Measurements from ENCODE around the gene CD200R1L.
"Not testable (repeated sequence)": the region's sequence is repeated elsewhere in the genome, so short reads cannot be mapped to it uniquely, and the experiment has no call there.

Gene CD200R1L, protein sequence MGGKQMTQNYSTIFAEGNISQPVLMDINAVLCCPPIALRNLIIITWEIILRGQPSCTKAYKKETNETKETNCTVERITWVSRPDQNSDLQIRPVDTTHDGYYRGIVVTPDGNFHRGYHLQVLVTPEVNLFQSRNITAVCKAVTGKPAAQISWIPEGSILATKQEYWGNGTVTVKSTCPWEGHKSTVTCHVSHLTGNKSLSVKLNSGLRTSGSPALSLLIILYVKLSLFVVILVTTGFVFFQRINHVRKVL

DNA sequence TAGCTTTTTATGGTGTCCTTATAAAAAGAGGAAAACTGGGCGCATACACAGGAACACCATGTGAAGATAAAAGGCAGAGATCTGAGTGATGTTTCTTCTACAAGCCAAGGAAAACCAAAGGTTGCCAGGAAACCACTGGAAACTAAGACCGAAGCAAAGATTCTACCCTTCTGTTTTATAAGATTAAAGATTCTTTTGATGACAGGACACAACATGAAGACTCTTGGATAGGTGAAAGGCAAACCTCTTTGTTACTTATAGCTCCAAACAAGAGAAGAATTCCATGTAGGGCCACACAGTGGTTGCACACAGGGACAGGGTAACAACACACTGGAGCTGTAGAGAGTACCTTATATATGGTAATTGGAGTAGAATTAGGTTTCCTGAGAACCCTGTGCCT lies at the start of gene CD200R1L:
CD200R1L (minus strand) TSS at position 101 of the 400 bp plus-strand sequence. CDS start 17,497 bp downstream, outside the sequence.
- no peak for DNase-seq

DNA sequence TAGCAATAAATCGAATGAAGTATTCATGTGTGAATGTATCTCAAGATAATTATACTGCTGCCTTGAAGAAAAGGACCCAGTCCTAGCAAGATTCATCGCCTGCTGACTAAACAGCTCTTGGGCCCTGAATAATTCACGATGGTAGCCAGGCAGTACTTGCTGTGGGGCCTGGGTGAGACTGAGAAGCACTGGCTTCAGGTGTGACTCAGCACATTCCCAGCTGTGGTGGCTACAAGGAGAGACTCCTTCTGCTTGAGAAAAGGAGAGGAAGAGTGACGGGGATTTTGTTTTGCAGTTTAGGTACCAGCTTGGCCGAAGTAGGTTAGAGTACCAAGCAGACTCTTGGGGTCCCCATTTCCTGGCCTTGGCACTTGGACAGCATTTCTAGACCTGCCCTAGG lies 47.6 kb upstream of the CD200R1L start:
- no peak for DNase-seq

DNA sequence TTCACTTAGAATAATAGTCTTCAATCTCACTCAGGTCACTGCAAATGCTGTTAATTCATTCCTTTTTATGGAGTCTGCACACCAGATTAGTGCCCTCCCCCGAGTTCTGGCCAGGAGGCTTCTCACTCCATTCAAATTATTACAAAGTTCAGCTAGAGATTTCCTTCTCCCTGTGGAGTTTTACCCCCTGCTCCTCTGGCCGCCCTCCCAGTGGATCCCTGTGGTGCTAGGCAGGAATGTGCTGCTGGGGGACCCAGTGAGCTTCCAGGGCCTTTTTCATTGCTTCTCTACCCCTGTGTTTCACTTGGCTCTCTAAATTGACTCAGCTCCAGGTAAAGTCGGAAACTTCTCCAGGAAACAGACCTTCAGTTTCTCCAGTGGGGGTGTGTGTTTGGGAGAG lies 42.7 kb upstream of the CD200R1L start:
- DNase-seq = no peak

DNA sequence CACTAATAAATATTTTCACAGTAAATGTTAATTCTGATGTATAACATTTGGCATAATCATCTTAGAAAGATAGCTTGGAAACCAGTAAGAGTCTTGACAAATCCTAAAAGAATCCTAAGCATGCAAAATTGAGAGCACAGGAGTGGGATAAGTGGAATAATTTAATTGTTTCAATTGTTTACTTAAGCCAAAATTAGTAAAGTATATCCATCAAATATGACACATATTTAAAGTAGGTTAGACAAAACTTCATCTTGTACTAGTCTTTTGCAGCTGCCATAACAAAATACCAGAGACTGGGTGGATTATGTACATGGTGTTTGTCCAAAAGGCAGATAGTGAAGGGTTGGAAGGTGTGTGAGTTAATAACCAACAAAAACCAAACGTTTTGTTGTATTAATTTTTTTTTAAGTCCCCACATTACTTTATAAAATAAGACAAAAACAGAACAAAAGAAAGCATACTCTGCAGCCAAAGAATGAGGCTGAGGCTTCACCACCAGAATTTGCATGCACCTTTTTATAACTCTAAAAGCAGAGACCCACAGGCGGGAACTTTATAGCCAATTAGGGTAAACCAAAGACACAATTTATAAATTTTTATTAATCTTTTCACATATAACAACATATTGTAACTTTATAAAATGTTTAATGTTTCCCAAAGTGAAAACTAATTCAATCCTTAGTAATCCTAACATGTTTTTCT lies 41.9 kb upstream of the CD200R1L start:
- DNase-seq = no peak

DNA sequence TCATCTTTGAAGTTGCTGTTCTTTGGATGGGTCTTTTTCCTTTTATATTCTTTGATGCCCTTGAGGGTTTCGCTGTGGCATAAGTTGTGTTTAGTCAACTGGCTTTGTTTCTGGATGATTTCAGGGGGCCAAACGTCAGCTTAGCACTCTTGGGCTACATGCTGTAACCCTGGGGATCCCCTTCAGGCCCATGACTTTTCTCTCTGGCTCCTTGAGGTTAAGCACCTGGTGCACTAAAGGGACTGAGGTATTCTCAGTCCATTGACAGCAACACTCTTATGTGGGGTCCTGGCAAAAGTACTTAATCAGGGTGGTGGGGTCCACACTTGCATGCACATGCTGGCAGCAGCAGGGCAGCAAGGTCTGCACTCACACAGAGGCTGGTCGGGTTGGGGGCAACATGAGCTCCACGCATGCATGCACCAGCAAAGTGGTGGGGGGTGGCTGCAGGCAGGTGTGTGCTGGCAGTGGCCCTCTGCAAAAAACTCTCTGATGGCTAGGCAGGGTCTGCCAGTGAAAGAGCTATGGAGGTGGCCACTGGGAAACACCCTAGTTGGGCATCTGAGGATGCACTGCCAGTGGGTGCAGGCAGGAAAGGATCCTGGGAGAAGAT lies 38.1 kb upstream of the CD200R1L start:
- DNase-seq = no peak

DNA sequence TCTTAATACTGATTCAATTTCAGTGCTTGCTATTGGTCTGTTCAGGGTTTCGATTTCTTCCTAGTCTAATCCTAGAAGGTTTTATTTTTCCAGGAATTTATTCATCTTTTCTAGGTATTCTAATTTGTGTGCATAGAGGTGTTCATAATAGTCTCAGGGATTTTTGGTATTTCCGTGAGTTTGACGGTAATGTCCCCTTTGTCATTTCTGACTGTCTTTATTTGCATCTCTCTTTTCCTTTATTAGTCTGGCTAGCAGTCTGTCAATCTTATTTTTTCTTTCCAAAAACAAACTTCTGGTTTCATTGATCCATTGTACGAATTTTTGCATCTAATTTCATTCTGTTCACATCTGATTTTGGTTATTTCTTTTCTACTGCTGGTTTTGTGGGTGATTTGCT lies 35.2 kb upstream of the CD200R1L start:
- no peak for DNase-seq

DNA sequence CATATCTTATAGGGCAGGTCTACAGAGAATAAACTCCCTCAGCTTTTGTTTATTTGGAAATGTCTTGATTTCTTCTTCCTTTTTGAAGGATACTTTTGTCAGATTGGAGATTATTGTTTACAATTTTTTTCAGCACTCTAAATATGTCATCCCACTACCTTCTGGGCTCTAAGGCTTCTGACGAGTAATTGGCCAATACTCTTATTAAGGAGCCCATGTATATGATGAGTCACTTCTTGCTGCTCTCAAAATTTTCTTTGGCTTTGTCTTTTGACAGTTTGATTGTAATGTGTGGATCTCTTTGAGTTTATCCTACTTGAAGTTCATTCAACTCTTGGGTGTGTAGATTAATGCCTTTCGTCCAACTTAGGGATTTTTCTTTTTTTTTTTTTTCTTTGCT lies 28.9 kb upstream of the CD200R1L start:
- no peak for DNase-seq

DNA sequence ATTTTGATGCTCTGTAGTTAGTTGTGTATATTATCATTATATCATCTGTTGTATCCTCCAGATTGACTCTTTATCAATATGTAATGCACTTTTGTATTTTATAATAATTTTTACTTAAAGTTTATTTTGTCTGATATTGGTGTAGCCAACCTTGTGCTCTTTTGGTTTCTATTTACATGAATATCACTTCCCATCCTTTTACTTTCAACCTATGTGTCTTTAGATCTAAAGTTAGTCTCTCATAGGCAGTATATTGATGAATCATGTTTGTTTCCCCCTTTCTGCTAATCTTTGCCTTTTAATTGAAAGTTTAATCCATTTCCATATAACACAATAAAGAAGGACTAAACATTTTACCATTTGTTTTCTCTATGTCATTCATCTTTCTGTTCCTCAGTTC lies 28.1 kb upstream of the CD200R1L start:
- DNase-seq = no peak

DNA sequence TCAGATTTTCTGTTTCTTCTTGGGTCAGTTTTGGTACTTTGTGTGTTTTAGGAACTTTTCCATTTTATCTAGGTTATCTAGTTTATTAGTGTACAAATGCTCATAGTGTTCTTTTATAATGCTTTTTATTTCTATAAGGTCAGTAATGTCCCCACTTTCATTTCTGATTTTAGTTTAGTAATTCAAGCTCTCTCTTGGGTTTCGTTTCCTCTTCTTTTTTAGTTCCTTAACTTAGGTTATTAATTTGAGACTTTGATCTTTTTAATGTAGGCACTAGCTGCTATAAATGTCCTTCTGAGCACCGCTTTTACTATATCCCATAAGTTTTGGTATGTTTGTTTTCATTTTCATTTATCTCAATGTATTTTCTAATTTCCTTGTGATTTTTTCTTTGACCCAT lies 27.0 kb upstream of the CD200R1L start:
- DNase-seq = no peak

DNA sequence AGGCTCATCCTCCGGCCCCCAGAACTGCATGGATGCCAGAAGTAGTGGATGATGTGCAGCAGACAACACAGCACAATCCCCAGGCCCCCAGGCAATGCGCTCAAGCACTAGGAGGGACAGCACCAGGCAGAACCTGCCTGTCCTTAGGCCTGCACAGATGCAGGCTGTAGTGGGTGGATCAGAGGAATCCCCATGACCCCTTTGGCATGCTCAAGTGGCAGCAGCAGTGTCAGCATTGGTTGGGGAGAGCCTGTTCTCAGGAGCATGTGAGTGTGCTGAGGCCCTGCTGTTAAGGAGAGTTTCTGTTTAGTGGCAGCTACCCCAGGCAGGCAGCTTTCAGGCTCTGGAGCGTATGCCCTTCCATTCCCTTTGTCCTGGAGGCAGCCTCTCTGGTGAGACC lies 25.1 kb upstream of the CD200R1L start:
- no peak for DNase-seq

DNA sequence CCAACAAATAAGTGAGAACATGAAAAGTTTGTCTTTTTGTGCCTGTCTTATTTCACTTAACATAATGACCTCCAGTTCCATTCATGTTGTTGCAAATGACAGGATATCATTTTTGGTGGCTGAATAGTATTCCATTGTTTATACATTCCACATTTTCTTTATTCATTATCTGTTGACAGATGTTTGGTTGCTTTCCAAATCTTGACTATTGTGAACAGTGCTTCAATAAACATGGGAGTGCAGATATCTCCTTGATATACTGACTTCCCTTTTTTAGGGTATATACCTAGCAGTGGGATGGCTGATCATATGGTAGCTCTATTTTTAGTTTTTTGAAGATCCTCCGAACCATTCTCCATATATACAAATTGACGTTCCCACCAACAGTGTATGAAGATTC lies 19.1 kb upstream of the CD200R1L start:
- no peak for DNase-seq

DNA sequence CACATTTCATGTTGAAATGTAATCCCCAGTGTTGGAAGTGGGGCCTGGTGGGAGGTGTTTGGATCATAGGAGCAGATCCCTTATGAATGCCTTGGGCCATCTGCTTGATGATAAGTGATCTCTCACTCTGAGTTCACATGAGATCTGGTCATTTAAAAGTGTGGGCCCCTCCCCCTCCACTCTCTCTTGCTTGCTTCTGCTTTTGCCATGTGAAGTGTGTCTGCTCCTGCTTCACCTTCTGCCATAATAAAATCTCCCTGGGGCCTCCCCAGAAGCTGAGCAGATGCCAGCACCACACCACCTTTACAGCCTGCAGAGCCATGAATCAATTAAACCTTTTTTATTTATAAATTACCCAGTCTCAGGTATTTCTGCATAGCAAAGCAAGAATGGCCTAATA lies 14.2 kb upstream of the CD200R1L start:
- no peak for DNase-seq

DNA sequence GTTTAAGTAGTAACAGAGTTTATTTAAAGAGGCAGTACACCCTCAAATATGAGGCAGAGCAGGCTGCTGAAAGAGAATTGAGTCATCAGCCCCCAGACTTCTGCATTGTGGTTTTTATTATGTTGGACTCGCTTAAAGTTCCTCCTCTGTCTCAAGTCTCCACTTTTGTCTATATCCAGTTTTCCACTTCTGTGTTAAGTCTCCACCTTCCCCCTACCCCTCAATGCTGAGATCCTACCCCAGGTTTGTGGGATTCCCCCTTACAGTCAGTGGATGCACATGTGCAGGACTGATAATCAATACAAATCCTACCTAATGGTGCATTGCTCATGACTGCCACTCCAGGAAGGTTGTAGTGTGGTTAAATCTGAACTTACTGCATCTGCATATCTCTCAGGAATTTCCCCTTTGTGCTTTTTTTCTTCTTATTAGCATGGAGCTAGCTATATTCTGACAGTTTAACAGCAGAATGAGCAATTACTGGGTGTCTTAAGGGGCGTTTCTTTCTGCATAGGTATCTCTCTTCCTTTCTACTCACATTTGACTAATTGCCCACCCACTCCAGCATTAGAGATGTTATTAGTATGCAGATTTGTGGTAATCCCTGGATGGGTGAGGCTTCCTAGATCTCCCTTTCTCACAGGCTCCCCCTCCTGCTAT lies 11.9 kb upstream of the CD200R1L start:
- DNase-seq = no peak

DNA sequence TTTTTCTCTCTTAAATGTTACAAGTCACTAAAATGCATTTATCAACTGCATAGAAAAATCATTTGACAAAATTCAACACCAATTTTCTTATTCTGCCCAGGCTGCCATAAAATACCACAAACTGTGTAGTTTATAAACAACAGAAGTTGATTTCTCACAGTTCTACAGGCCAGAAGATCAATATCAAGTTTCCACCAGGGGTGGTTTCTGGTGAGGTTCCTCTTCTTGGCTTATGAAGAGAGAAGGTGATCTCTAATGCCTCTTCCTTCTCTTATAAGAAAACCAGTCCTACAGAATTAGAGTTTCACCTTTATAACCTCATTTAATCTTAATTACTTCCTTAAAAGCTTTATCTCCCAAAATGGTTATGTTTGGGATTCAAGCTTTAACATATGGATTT lies 10.9 kb upstream of the CD200R1L start:
- no peak for DNase-seq

DNA sequence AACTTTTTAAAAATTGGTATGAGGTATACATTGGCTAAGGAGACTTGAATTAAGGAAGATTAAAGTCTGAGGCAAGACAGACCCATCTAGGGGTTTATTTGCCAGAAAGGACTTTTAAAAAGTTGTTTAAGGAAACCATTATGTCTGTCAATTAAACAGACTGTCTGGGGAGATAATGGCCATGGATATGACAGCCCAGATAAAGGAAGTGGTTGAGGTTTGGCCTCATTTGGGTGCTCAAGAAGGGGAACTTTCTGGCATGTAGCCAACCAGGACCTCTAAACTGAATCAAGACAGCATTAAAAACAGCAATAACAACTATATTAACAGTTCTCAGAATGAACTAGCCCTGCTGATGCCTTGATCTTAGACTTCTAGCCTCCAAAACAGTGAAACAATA lies 9.9 kb upstream of the CD200R1L start:
- DNase-seq = no peak

DNA sequence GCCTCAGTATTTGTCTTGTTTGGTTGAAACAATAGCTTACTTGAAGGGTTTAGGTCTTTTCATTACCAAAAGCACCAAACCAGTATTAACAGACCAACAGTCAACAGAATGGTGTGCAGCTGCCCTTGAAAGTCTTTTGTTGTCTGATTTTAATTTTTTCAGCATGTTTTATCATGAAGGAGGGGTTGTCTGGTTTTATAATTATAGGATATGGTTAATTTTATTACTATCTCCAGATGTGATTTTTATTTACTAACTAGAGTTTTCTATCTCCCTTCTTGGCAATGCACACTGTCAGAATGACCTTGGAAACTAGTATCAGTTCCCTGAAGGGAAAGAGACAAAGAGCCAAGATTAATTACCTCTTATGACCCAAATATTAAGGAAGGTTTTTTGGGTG lies 9.2 kb upstream of the CD200R1L start:
- DNase-seq = no peak

DNA sequence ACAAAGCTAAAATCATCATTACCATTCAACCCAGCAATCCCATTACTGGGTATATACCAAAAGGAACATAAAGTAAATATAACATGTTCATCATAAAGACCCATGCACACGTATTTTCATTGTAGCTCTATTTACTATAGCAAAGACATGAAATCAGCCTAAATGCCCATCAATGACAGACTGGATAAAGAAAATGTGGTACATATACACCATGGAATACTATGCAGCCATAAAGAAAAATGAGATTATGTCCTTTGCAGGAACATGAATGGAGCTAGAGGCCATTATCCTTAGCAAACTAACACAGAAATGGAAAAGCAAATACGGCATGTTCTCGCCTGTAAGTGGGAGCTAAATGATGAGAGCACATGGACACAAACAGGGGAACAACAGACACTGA lies 8.4 kb upstream of the CD200R1L start:
- DNase-seq = not testable (repeated sequence)

DNA sequence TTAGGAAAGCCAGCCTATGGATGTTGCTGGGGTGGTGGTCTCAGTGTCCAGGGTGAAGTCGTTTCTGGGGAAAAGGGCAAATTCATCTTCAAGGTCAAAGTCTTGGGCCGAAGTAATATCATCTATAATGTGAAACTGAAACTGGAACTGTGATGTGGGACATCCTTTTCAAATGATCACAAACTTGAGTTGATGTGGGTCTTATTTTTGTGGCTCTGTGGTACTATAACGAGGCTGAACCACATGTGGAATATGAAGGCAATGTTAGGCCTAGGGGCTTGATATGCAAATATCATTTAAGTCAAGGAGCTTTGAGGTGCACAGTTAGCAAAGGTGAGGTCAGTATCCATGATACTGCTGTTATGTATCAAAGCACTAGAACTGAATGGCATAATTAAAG lies 1.5 kb upstream of the CD200R1L start:
- DNase-seq = no peak

DNA sequence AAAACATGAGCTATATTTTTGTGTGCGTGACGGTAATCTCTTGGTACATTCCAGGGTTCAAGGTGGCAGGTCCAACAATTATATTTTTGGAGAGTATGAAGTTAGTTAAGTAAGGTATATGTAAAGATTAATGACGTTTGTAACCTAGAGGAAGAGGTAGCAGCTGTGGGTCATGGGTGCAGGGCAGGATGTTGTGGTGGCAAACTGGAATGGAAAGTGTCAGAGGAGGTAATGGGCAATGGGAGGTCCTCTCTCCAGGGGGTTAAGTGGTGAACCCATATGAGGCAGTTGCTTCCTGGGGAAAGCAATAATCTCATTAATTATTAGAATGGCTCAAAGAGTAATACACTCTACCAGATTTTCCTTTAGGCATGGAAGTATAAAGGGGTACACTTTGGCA lies 1.0 kb upstream of the CD200R1L start:
- no peak for DNase-seq

DNA sequence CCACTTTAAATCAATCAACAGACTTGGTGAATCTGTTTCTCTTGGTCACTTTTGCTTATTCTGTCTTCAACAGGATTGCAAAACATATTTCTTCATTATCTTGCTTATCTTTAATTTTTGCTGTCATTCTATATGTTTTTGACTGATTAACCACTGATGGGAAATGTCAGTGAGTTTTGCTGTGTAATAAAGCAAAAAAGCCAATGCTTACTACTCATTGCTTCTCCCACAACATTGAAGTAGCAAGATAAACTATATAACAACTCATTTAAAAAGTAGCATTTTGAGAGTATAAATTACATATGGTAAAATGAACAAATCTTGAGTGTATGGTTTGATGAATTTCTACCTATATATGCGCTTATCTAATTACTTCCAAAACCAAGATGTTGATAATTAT lies 892 bp downstream of the CD200R1L start:
- no peak for DNase-seq

DNA sequence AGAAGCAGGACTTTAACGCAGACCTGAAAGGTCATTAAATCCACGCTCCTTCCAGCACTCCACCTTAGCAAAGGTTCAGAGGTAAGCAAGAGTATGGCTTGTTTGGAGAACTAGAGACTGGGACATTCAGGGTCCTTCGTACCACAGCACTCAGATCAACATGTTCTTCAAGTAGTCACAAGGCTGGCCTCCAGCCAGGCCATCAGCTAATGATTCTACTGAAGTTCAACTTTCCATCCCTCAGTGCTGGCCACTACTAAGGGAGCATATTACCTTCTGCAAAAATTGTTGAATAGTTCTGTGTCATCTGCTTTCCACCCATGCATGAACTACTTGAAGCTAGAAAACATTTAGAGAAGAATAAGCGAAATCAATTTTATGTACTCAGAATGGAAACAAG lies 17.6 kb downstream of the CD200R1L start:
- no peak for DNase-seq

DNA sequence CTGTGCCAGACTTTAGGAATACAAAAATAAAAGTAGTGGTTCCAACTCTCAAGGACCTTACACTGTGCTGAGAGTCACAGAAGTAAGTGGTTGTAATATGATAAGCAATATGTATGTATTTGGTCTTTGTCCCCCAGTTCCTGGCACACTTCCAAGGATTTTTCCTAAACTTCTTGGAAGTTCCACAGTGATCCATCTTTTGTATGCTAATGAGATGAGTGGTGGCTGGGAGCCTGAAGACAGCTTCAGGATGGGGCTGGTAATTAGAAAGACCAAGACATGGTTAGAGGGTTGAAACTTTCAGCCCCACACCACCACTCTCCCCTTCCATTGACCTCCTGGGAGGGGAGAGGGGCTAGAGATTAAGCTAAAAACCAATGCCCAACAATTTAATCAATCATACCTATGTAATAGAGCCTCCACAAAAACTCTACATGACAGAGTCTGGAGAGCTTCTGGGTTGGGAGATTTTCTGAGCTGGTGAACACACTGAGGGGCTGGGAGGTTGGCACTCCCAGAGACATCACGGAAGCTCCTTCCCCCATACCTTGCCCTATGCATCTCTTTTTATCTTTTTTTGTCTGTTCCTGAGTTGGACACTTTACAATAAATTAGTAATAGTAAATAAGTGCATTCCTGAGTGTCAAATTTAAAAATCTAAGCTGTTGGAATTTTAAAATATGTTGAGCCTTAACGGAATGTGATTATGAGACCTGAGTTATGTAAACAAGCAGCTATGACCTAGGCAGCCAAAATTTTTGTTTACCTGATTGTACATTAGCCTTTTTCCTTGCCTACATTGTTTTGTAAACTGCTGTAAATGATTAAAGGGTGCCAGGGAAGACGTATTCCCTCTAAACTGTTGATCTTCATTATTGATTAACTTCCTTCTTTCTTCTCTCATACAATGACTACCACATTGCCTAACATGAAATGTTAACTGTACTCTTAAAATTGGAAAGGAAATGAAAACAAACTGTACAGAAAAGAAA lies 24.3 kb downstream of the CD200R1L start:
- no peak for DNase-seq

DNA sequence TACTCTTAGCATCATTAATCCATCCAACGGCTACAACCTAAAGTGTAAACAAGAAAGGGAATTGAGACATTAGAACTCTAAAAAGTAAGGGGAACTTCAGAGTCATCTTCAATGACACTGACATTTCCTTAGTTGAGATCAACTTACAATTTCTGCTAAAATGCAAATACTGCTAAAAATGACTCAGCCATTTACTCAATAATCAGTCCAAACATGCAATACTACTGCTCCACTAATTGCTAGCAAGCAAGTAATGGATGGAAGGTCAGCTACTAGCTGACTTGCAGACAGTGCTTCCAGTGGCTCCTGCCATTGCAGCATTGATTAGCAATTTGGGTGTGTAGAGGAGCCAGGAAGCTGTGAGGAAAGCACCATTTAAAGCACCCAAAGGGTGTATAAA lies 28.4 kb downstream of the CD200R1L start:
- DNase-seq = no peak

Data from NCI-H1436 (cell line).